Kidney (tissue), 14 donors: Measurements from ENCODE around the gene ACTL6B. TPM values are rescaled to one million over a fixed set of nuclear protein-coding genes. Genes with fewer than 3 reads are reported as not detected.

Source experiments
- DNase-seq, 5 donors: peaks; one replicate each; pipeline ENCODE4 v3.0.0-alpha.2; 2013 to 2020
- FAIRE-seq: peaks from 2 replicates; lab custom pipeline; 2012; peaks lifted over from hg19 to GRCh38; lab: Jason Lieb, UNC
- H3K27ac ChIP-seq, 2 donors: one replicate each; pipeline ENCODE4 v1.7.0; 2013; ENCODE audit warnings: low read depth in 2 of 2, low read length in 2 of 2, inconsistent platforms in 1 of 2
- H3K27me3 ChIP-seq: one replicate; pipeline ENCODE4 v1.7.1; 2013; ENCODE audit warnings: low read length, inconsistent platforms; ENCODE audit not compliant: control insufficient read depth, insufficient read depth
- H3K36me3 ChIP-seq, 3 donors: one replicate each; pipeline versions ENCODE4 v1.7.0 to v1.7.1; 2013; ENCODE audit warnings: low read length in 3 of 3, control low read depth in 1 of 3, inconsistent platforms in 1 of 3; ENCODE audit not compliant: insufficient read depth in 3 of 3, control insufficient read depth in 2 of 3
- H3K4me1 ChIP-seq, 3 donors: one replicate each; pipeline versions ENCODE4 v1.7.0 to v1.7.1; 2013; ENCODE audit warnings: low read length in 3 of 3, inconsistent platforms in 1 of 3, low read depth in 1 of 3; ENCODE audit not compliant: control insufficient read depth in 2 of 3, insufficient read depth in 2 of 3
- H3K4me3 ChIP-seq, 3 donors: one replicate each; pipeline versions ENCODE4 v1.7.0 to v1.8.1; 2013; ENCODE audit warnings: low read length in 3 of 3, control low read depth in 1 of 3, inconsistent platforms in 1 of 3
- H3K9ac ChIP-seq, 3 donors: one replicate each; pipeline versions ENCODE4 v1.7.0 to v1.7.1; 2013; ENCODE audit warnings: low read length in 3 of 3, control low read depth in 1 of 3, inconsistent platforms in 1 of 3
- H3K9me3 ChIP-seq, 3 donors: one replicate each; pipeline versions ENCODE4 v1.7.0 to v1.7.1; 2013; ENCODE audit warnings: low read length in 3 of 3, control low read depth in 1 of 3, inconsistent platforms in 1 of 3; ENCODE audit not compliant: control insufficient read depth in 2 of 3, insufficient read depth in 1 of 3
- CTCF ChIP-seq: IDR thresholded peaks from 3 replicates; pipeline ENCODE4 v1.5.1; 2012; ENCODE audit warnings: mild to moderate bottlenecking, moderate library complexity, borderline replicate concordance; ENCODE audit not compliant: insufficient read depth; ENCODE audit errors: extremely low read depth
- intact Hi-C: fragments of 100-400 bp; cut with DNase I; formaldehyde crosslinking; loops from one replicate; pipeline ENCODE4 v1.11.1; 2022
- polyA plus RNA-seq: library from polyadenylated mRNA; stranded (reverse); fragments of 350-450 nt; fragmentation: Illumina TruSeq; extraction: RNeasy Lipid Tissue Mini Kit (QIAGEN cat#74804); gene quantifications from one replicate; pipeline ENCODE4 v1.2.3, GENCODE V29; 2014; ENCODE audit warnings: low read depth, low replicate concordance; ENCODE audit not compliant: insufficient read depth
- total RNA-seq: library from RNA; stranded (reverse); fragmentation: NEBNext Ultra II Directional; extraction: Animal tissue kit (Norgen Biotek cat#: 25700); gene quantifications from one replicate; pipeline ENCODE4 v1.2.1, GENCODE V29; 2021
- donor health status: control.
- donor health status: control.
- donor health status: control.
- donor health status: control.
- donor health status: control.
- donor health status: DM: yes; HTN: yes; CAD: no.
- donor health status: Normal renal cell carcinoma (clear cell type).

Gene ACTL6B
- total and polyA plus RNA-seq, 2 donors from 2014 or later: not detected

GRCh38 chr7:100675581-100676350 is 19.5 kb upstream of the ACTL6B start:
- intact Hi-C loops: no loop called here
- H3K36me3 ChIP-seq: peaks cover 0 to 20% (median 14%) of the 10 kb centered on the region in 3 donors
- H3K27me3 ChIP-seq: no peaks in the 10 kb centered on the region
- DNase-seq (peak; percentile 73 to 96 (median 88)), FAIRE-seq (no peak)
- peak overlapping the region; percentile 37 to 60 (median 50) for H3K4me3 ChIP-seq
- TF ChIP-seq CTCF: no peak
- peak overlapping the region; percentile 82 to 84 for H3K27ac ChIP-seq
- no peak overlapping the region for H3K9ac ChIP-seq
- peaks cover 0 to 3% (median 0%) of the 10 kb centered on the region in 3 donors for H3K4me1 ChIP-seq
- no peaks in the 10 kb centered on the region for H3K9me3 ChIP-seq

- H3K9ac ChIP-seq: peak overlapping the region in 1 of 3 donors; percentile 87
- DNase-seq (peak in 1 of 5 donors; percentile 79), FAIRE-seq (no peak)
- H3K27me3 ChIP-seq: no peaks in the 10 kb centered on the region
- TF ChIP-seq CTCF: no peak
- no peaks in the 10 kb centered on the region for H3K9me3 ChIP-seq
- H3K36me3 ChIP-seq: peaks cover 0 to 20% (median 14%) of the 10 kb centered on the region in 3 donors
- H3K4me3 ChIP-seq: peak overlapping the region in 2 of 3 donors; percentile 72 to 79
- intact Hi-C loops: no loop called here
- peaks cover 0 to 3% (median 0%) of the 10 kb centered on the region in 3 donors for H3K4me1 ChIP-seq
- H3K27ac ChIP-seq: peak overlapping the region; percentile 93 to 99
Measured at GRCh38 chr7:100675105-100675451, 18.8 kb upstream of the ACTL6B start.

GRCh38 chr7:100674411-100675104 is 18.3 kb upstream of the ACTL6B start:
- Histone ChIP-seq H3K36me3 (peaks cover 0 to 20% (median 14%) of the 10 kb centered on the region in 3 donors), H3K9ac (peak overlapping the region; percentile 16 to 87 (median 74)), H3K27ac (peak overlapping the region; percentile 93 to 99), H3K9me3 (no peaks in the 10 kb centered on the region), H3K27me3 (no peaks in the 10 kb centered on the region), H3K4me1 (peaks cover 0 to 3% (median 0%) of the 10 kb centered on the region in 3 donors), H3K4me3 (peak overlapping the region; percentile 61 to 79 (median 72))
- no peak for FAIRE-seq
- peak in 4 of 5 donors; percentile 47 to 84 (median 68) for DNase-seq
- intact Hi-C loops: no loop called here
- TF ChIP-seq CTCF: no peak
